Right atrium auricular region (tissue), 2 donors: ENCODE measurements around the gene C1orf232. TPM values are rescaled to one million over a fixed set of nuclear protein-coding genes. Genes with fewer than 3 reads are reported as not detected.

ENCODE experiments used
- DNase-seq: peaks from one replicate; pipeline ENCODE4 v3.0.0-alpha.2; 2019; ENCODE audit warnings: low spot score
- H3K27ac ChIP-seq, 2 donors: fragments of 200-600 bp; sonication (generic); 1 replicate in 1 of 2; 2 replicates in 1 of 2; pipeline ENCODE4 v1.5.1; 2016 to 2019
- H3K27me3 ChIP-seq, 2 donors: fragments of 200-600 bp; sonication (generic); one replicate each; pipeline versions ENCODE4 v1.5.1 to v1.6.0; 2017 to 2019
- H3K36me3 ChIP-seq: fragments of 200-600 bp; sonication (generic); one replicate; pipeline ENCODE4 v1.5.1; 2016
- H3K4me1 ChIP-seq, 2 donors: fragments of 200-600 bp; sonication (generic); one replicate each; pipeline versions ENCODE4 v1.5.1 to v1.6.0; 2017 to 2019
- H3K4me3 ChIP-seq, 2 donors: fragments of 200-600 bp; sonication (generic); 1 replicate in 1 of 2; 2 replicates in 1 of 2; pipeline ENCODE4 v1.5.1; 2017 to 2019; ENCODE audit warnings: mild to moderate bottlenecking in 1 of 2, moderate library complexity in 1 of 2
- H3K9me3 ChIP-seq, 2 donors: fragments of 200-600 bp; sonication (generic); one replicate each; pipeline ENCODE4 v1.5.1; 2019
- total RNA-seq, 2 donors: library from RNA; depleted of rRNA; stranded (reverse); fragments of >200 nt; gene quantifications; one replicate each; pipeline ENCODE4 v1.1.0, GENCODE V29; 2016
- TF ChIP-seq, protein P1 (sequence below), 2 donors: fragments of 200-600 bp; sonication (generic); IDR thresholded peaks; one replicate each; pipeline ENCODE4 v1.5.1; 2019; ENCODE audit warnings: antibody characterized with exemption in 2 of 2

C1orf232 gene
- total RNA-seq, 2 donors from 2014 or later: not detected

- Histone ChIP-seq H3K36me3 (no peaks in the 10 kb centered on the region), H3K4me1 (no peaks in the 10 kb centered on the region), H3K27me3 (no peaks in the 10 kb centered on the region), H3K9me3 (no peaks in the 10 kb centered on the region), H3K27ac (no peak overlapping the region), H3K4me3 (no peak overlapping the region)
- TF ChIP-seq, protein P1, sequence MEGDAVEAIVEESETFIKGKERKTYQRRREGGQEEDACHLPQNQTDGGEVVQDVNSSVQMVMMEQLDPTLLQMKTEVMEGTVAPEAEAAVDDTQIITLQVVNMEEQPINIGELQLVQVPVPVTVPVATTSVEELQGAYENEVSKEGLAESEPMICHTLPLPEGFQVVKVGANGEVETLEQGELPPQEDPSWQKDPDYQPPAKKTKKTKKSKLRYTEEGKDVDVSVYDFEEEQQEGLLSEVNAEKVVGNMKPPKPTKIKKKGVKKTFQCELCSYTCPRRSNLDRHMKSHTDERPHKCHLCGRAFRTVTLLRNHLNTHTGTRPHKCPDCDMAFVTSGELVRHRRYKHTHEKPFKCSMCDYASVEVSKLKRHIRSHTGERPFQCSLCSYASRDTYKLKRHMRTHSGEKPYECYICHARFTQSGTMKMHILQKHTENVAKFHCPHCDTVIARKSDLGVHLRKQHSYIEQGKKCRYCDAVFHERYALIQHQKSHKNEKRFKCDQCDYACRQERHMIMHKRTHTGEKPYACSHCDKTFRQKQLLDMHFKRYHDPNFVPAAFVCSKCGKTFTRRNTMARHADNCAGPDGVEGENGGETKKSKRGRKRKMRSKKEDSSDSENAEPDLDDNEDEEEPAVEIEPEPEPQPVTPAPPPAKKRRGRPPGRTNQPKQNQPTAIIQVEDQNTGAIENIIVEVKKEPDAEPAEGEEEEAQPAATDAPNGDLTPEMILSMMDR (IDR thresholded peaks at IDR 0.05): no peak
- no peak for DNase-seq
These were observed 29.7 kb downstream of the C1orf232 start for GRCh38 chr1:26138974-26139558.

GRCh38 chr1:26134466-26134865 is 34.3 kb downstream of the C1orf232 start:
- H3K27me3 ChIP-seq: no peaks in the 10 kb centered on the region
- no peaks in the 10 kb centered on the region for H3K9me3 ChIP-seq
- H3K4me1 ChIP-seq: no peaks in the 10 kb centered on the region
- no peak for DNase-seq
- TF ChIP-seq, protein P1 (IDR thresholded peaks at IDR 0.05): no peak
- no peak overlapping the region for H3K27ac ChIP-seq
- H3K36me3 ChIP-seq: no peaks in the 10 kb centered on the region
- no peak overlapping the region for H3K4me3 ChIP-seq

DNA sequence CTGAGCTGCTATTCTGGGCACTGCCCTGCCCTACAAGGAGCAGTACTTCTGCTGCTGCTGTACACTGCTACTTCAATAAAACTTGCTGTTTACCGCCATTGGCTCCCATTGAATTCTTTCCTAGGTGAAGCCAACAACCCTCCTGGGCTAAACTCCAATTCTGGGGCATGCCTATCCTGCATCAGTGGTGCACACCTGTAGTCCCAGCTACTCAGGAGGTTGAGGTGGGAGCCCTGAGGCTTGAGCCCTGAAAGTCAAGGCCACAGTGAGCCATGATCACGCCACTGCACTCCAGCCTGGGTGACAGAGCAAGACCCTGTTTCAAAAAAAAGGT is 36.0 kb downstream of the C1orf232 start:
- TF ChIP-seq, protein P1 (IDR thresholded peaks at IDR 0.05): no peak
- no peaks in the 10 kb centered on the region for H3K9me3 ChIP-seq
- H3K4me1 ChIP-seq: no peaks in the 10 kb centered on the region
- DNase-seq: no peak
- H3K27ac ChIP-seq: no peak overlapping the region
- H3K36me3 ChIP-seq: no peaks in the 10 kb centered on the region
- no peak overlapping the region for H3K4me3 ChIP-seq
- no peaks in the 10 kb centered on the region for H3K27me3 ChIP-seq

DNA sequence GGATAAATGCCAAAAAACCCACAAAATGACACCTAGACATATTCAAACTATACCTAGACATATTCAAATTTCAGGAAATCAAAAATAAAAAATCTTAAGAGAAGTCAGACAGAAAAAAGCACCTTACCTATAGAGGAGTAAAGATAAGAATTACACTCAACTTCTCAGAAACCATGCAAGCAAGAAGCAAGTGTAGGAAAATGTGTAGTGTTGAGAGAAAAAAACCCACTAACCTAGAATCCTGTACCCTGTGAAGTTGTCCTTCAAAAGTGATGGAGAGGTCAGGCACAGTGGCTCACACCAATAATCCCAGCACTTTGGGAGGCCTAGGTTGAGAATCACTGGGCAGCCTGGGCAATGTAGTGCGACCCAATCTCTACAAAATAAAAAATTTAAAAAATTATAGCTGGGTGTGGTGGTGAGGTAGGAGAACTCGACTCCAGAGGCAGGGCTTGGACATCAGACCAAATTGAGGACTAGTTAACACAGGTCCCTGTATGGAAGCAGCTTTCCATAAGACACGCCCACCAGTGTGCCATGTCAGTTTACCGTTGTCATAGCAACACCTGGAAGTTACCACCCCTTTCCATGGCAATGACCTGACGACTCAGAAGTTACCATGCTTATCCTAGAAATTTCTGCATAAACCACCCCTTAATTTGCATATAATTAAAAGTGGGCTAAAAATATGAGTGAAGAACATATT is 36.5 kb downstream of the C1orf232 start:
- H3K27ac ChIP-seq: no peak overlapping the region
- H3K9me3 ChIP-seq: no peaks in the 10 kb centered on the region
- no peak overlapping the region for H3K4me3 ChIP-seq
- no peaks in the 10 kb centered on the region for H3K36me3 ChIP-seq
- TF ChIP-seq, protein P1 (IDR thresholded peaks at IDR 0.05): no peak
- peaks cover 0 to 5% of the 10 kb centered on the region in 2 donors for H3K4me1 ChIP-seq
- no peaks in the 10 kb centered on the region for H3K27me3 ChIP-seq
- DNase-seq: no peak

DNA sequence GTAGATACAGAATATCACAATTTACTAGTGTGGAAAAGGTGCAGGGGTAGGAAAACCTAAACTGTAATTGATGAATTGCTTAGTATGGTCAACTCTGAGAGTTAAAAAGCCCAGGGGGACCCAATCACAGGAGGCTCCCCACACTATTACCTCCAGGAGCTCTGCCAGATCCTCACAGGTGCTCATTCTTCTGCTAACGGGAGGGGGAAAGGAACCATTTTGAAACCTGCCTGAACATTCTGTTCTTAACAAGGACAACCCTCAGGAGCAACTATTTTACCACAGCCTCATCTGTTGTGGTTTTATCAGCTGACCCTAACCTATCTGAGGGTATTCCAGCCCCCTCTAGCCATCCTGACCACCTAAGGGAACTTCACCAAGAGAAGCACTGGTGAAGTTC is 38.1 kb downstream of the C1orf232 start:
- no peaks in the 10 kb centered on the region for H3K9me3 ChIP-seq
- peaks cover 0 to 13% of the 10 kb centered on the region in 2 donors for H3K4me1 ChIP-seq
- TF ChIP-seq, protein P1 (IDR thresholded peaks at IDR 0.05): no peak
- H3K36me3 ChIP-seq: no peaks in the 10 kb centered on the region
- H3K4me3 ChIP-seq: no peak overlapping the region
- H3K27ac ChIP-seq: no peak overlapping the region
- DNase-seq: no peak
- no peaks in the 10 kb centered on the region for H3K27me3 ChIP-seq

DNA sequence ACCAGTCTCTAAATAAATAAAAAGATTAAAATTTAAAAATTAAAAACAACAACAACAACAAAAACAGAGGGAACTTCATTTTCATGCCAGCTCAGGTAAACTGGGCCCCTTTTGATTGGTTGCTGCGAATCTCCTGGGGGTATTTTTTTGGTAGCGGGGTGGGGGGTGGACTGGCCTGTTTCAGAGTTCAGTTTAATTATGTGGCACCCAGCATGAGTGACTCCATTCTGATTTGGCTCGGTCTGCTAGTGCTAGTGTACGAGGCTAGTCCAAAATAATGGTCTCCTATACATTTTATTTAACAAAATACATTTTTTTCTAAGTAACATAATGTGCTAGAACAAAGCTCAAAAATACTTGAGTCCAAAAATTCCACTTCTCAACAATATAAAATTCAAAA is 39.0 kb downstream of the C1orf232 start:
- no peaks in the 10 kb centered on the region for H3K27me3 ChIP-seq
- no peaks in the 10 kb centered on the region for H3K36me3 ChIP-seq
- peaks cover 0 to 13% of the 10 kb centered on the region in 2 donors for H3K4me1 ChIP-seq
- no peaks in the 10 kb centered on the region for H3K9me3 ChIP-seq
- H3K4me3 ChIP-seq: no peak overlapping the region
- TF ChIP-seq, protein P1 (IDR thresholded peaks at IDR 0.05): no peak
- no peak overlapping the region for H3K27ac ChIP-seq
- no peak for DNase-seq
